Smooth muscle cell (in vitro differentiated cells): ENCODE results near the gene KIF15. TPM values are rescaled to one million over a fixed set of nuclear protein-coding genes. Genes with fewer than 3 reads are reported as not detected.

Experiments used
- DNase-seq: peaks from one replicate; lab custom pipeline; 2025; ENCODE audit not compliant: unreplicated experiment; lab: John Stamatoyannopoulos, UW
- H2AFZ ChIP-seq: fragments of 200-600 bp; sonication (generic); 2 replicates; pipeline ENCODE4 v1.6.0; 2016; ENCODE audit warnings: antibody characterized with exemption, low read depth, mild to moderate bottlenecking
- H3F3A ChIP-seq: fragments of 200-600 bp; sonication (generic); 2 replicates; pipeline ENCODE4 v1.6.0; 2017; ENCODE audit warnings: antibody characterized with exemption, low read depth
- H3K27ac ChIP-seq: fragments of 200-600 bp; sonication (generic); 2 replicates; pipeline ENCODE4 v1.5.1; 2016; ENCODE audit warnings: low read depth, mild to moderate bottlenecking
- H3K27me3 ChIP-seq: fragments of 200-600 bp; sonication (generic); 2 replicates; pipeline ENCODE4 v1.6.1; 2016; ENCODE audit warnings: low read depth, mild to moderate bottlenecking
- H3K36me3 ChIP-seq: fragments of 200-600 bp; sonication (generic); 2 replicates; pipeline ENCODE4 v1.5.1; 2016; ENCODE audit warnings: low read depth
- H3K4me1 ChIP-seq: fragments of 200-600 bp; sonication (generic); 2 replicates; pipeline ENCODE4 v1.5.1; 2016; ENCODE audit warnings: low read depth
- H3K4me2 ChIP-seq: fragments of 200-600 bp; sonication (generic); 2 replicates; pipeline ENCODE4 v1.6.0; 2016; ENCODE audit warnings: mild to moderate bottlenecking
- H3K4me3 ChIP-seq: fragments of 200-600 bp; sonication (generic); 2 replicates; pipeline ENCODE4 v1.5.1; 2016; ENCODE audit warnings: mild to moderate bottlenecking
- H3K79me2 ChIP-seq: fragments of 200-600 bp; sonication (generic); 2 replicates; pipeline ENCODE4 v1.6.0; 2016; ENCODE audit warnings: low read depth, mild to moderate bottlenecking
- H3K9ac ChIP-seq: fragments of 200-600 bp; sonication (generic); 2 replicates; pipeline ENCODE4 v1.6.0; 2016; ENCODE audit warnings: low read depth
- H3K9me3 ChIP-seq: fragments of 200-600 bp; sonication (generic); replicated peaks from 2 replicates; pipeline ENCODE4 v1.5.1; 2016; ENCODE audit warnings: low read depth
- H4K20me1 ChIP-seq: fragments of 200-600 bp; sonication (generic); 2 replicates; pipeline ENCODE4 v1.6.0; 2016; ENCODE audit warnings: low read depth
- WGBS: methylation state at CpG from one replicate; pipeline ENCODE4 v1.1.7; 2016; ENCODE audit warnings: low lambda C conversion rate; 5-methylcytosine and 5-hydroxymethylcytosine counted together
- microRNA counts: library from miRNA; unstranded; fragments of <30 nt; microRNA quantifications from one replicate; lab custom pipeline; 2016
- polyA plus RNA-seq: library from polyadenylated mRNA; unstranded; fragments of >200 nt; fragmentation: Nextera tagmentation; extraction: Ambion mirVana; gene quantifications from 2 replicates; pipeline ENCODE4 v1.2.1, GENCODE V29; 2016
- total RNA-seq: library from RNA; depleted of rRNA; stranded (reverse); fragments of >200 nt; gene quantifications from 2 replicates; pipeline ENCODE4 v1.2.3, GENCODE V29; 2014
- TF ChIP-seq, protein P1 (sequence below): fragments of 200-600 bp; sonication (generic); IDR thresholded peaks from 2 replicates; pipeline ENCODE4 v1.5.1; 2017; ENCODE audit warnings: borderline replicate concordance, mild to moderate bottlenecking, antibody characterized with exemption; ENCODE audit not compliant: insufficient read depth, poor library complexity, severe bottlenecking

The KIF15 gene
- total and polyA plus RNA-seq, 2 experiments from 2014 or later, result 2.8 to 6.2 TPM

- TF ChIP-seq, protein P1, sequence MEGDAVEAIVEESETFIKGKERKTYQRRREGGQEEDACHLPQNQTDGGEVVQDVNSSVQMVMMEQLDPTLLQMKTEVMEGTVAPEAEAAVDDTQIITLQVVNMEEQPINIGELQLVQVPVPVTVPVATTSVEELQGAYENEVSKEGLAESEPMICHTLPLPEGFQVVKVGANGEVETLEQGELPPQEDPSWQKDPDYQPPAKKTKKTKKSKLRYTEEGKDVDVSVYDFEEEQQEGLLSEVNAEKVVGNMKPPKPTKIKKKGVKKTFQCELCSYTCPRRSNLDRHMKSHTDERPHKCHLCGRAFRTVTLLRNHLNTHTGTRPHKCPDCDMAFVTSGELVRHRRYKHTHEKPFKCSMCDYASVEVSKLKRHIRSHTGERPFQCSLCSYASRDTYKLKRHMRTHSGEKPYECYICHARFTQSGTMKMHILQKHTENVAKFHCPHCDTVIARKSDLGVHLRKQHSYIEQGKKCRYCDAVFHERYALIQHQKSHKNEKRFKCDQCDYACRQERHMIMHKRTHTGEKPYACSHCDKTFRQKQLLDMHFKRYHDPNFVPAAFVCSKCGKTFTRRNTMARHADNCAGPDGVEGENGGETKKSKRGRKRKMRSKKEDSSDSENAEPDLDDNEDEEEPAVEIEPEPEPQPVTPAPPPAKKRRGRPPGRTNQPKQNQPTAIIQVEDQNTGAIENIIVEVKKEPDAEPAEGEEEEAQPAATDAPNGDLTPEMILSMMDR, result no peak
- H3K4me3 ChIP-seq, result no peak overlapping the region
- H3F3A ChIP-seq, result no peaks in the 10 kb centered on the region
- H3K4me1 ChIP-seq, result peaks cover 8% of the 10 kb centered on the region
- no peak overlapping the region for H3K27ac ChIP-seq
- no peak for DNase-seq
- no peaks in the 10 kb centered on the region for H3K27me3 ChIP-seq
- no peak overlapping the region for H3K4me2 ChIP-seq
- no peak overlapping the region for H2AFZ ChIP-seq
- no peaks in the 10 kb centered on the region for H4K20me1 ChIP-seq
- WGBS, result 84% methylated on average over 2 of the region's 2 CpGs
- no peaks in the 10 kb centered on the region for H3K9me3 ChIP-seq
- H3K79me2 ChIP-seq, result no peaks in the 10 kb centered on the region
- H3K9ac ChIP-seq, result no peak overlapping the region
- no peaks in the 10 kb centered on the region for H3K36me3 ChIP-seq
Measured at GRCh38 chr3:44896440-44896839, 134.8 kb downstream of the KIF15 start.

GRCh38 chr3:44899683-44900367, 138.2 kb downstream of the KIF15 start:
- no peaks in the 10 kb centered on the region for H4K20me1 ChIP-seq
- H3K4me1 ChIP-seq, result peaks cover 8% of the 10 kb centered on the region
- 72% methylated on average over 13 of the region's 13 CpGs for WGBS
- no peak overlapping the region for H3K27ac ChIP-seq
- no peaks in the 10 kb centered on the region for H3K79me2 ChIP-seq
- H3K9me3 ChIP-seq, result no peaks in the 10 kb centered on the region
- no peaks in the 10 kb centered on the region for H3K36me3 ChIP-seq
- no peak overlapping the region for H3K9ac ChIP-seq
- TF ChIP-seq, protein P1, result no peak
- no peak overlapping the region for H2AFZ ChIP-seq
- H3K4me2 ChIP-seq, result no peak overlapping the region
- no peak for DNase-seq
- no peak overlapping the region for H3K4me3 ChIP-seq
- no peaks in the 10 kb centered on the region for H3K27me3 ChIP-seq
- H3F3A ChIP-seq, result no peaks in the 10 kb centered on the region

DNA sequence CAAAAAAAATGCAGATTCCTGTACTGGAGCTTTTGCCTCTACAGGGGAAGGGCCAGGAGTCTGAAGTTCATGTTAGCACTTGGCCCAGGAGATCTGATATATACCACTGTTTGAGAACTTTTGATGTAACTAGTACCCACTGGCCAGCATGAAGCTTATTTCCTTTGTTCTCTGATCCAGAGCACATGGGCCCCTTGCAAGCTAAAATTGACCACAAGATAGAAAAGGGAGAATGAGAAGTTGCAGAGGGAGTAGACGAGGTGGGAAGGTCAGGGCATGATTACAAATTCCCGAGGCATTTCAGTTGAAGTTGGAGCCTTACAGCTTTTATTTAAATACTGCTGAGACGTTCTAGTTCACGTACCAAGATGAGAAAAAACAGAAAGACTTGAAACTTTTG, 141.0 kb downstream of the KIF15 start:
- TF ChIP-seq, protein P1, result no peak
- no peaks in the 10 kb centered on the region for H4K20me1 ChIP-seq
- WGBS, result 60% methylated on average over 4 of the region's 4 CpGs

More for the DNA sequence above, 141.0 kb downstream of the KIF15 start:
- no peaks in the 10 kb centered on the region for H3K27me3 ChIP-seq
- no peak overlapping the region for H3K27ac ChIP-seq
- no peak for DNase-seq
- no peaks in the 10 kb centered on the region for H3K36me3 ChIP-seq
- H3K4me1 ChIP-seq, result peaks cover 8% of the 10 kb centered on the region
- H3K4me3 ChIP-seq, result no peak overlapping the region
- H3K79me2 ChIP-seq, result no peaks in the 10 kb centered on the region
- H3F3A ChIP-seq, result no peaks in the 10 kb centered on the region
- H2AFZ ChIP-seq, result no peak overlapping the region
- H3K4me2 ChIP-seq, result no peak overlapping the region
- H3K9ac ChIP-seq, result no peak overlapping the region
- H3K9me3 ChIP-seq, result no peaks in the 10 kb centered on the region

MicroRNAs encoded within 50 kb of the gene (microRNA counts, 767-probe panel; counts per million panel counts)
- 183 counts per million for microRNA hsa-miR-564 (lab: Ali Mortazavi, UCI)

Other genes with a start within 250 kb of the KIF15 start
- 5.6 and 10.6 TPM in 2 replicates for gene ZKSCAN7, start 206.6 kb upstream of the KIF15 start, total RNA-seq
- gene ZKSCAN7, start 206.6 kb upstream of the KIF15 start, polyA plus RNA-seq, result 3.7 and 4.6 TPM in 2 replicates
- 5.1 and 5.4 TPM in 2 replicates for gene ZNF660, start 176.8 kb upstream of the KIF15 start, total RNA-seq
- gene ZNF660, start 176.8 kb upstream of the KIF15 start, polyA plus RNA-seq, result 1.8 and 2.0 TPM in 2 replicates
- gene ZNF197, start 136.8 kb upstream of the KIF15 start, total RNA-seq, result 23.0 and 25.2 TPM in 2 replicates
- gene ZNF197, start 136.8 kb upstream of the KIF15 start, polyA plus RNA-seq, result 6.6 and 10.1 TPM in 2 replicates
- 17.7 and 30.8 TPM in 2 replicates for gene ZNF35, start 113.1 kb upstream of the KIF15 start, total RNA-seq
- 5.1 and 6.7 TPM in 2 replicates for gene ZNF35, start 113.1 kb upstream of the KIF15 start, polyA plus RNA-seq
- 2.0 and 2.1 TPM in 2 replicates for gene ZNF502, start 49.1 kb upstream of the KIF15 start, total RNA-seq
- gene ZNF502, start 49.1 kb upstream of the KIF15 start, polyA plus RNA-seq, result 0.47 and 0.72 TPM in 2 replicates
- 2.8 and 2.9 TPM in 2 replicates for gene ZNF501, start 32.2 kb upstream of the KIF15 start, total RNA-seq
- gene ZNF501, start 32.2 kb upstream of the KIF15 start, polyA plus RNA-seq, result 1.5 and 2.7 TPM in 2 replicates
- 24.5 and 27.0 TPM in 2 replicates for gene KIAA1143, start 175 bp upstream of the KIF15 start, total RNA-seq
- 12.1 and 12.2 TPM in 2 replicates for gene KIAA1143, start 175 bp upstream of the KIF15 start, polyA plus RNA-seq
- gene TMEM42, start 100.1 kb downstream of the KIF15 start, total RNA-seq, result 15.9 and 19.3 TPM in 2 replicates
- 24.8 and 33.6 TPM in 2 replicates for gene TMEM42, start 100.1 kb downstream of the KIF15 start, polyA plus RNA-seq
- not detected in 2 replicates for gene TGM4, start 112.8 kb downstream of the KIF15 start, total RNA-seq
- gene TGM4, start 112.8 kb downstream of the KIF15 start, polyA plus RNA-seq, result not detected in 2 replicates
- 38.2 and 63.7 TPM in 2 replicates for gene ZDHHC3, start 214.4 kb downstream of the KIF15 start, total RNA-seq
- 34.8 and 40.5 TPM in 2 replicates for gene ZDHHC3, start 214.4 kb downstream of the KIF15 start, polyA plus RNA-seq
- 42.2 and 48.7 TPM in 2 replicates for gene EXOSC7, start 214.4 kb downstream of the KIF15 start, total RNA-seq
- gene EXOSC7, start 214.4 kb downstream of the KIF15 start, polyA plus RNA-seq, result 49.0 and 61.2 TPM in 2 replicates